GM12878 (cell line): ENCODE data around the gene TMED1. TPM values are rescaled to one million over a fixed set of nuclear protein-coding genes. Genes with fewer than 3 reads are reported as not detected.

ENCODE experiments used
- ATAC-seq: fragments of 200-7000 bp; cut with Tn5 transposase; 3 replicates; pipeline ENCODE4 v1.9.1; 2020; ENCODE audit warnings: mild to moderate bottlenecking, moderate library complexity
- BruUV-seq: library from RNA; stranded (reverse); fragments of 400-500 nt; replicated peaks from 2 replicates; lab custom pipeline; 2021; lab: Mats Ljungman, UMichigan
- CTCF ChIA-PET: fragments of 300-600 bp; sonication (Branson Sonifier 250); formaldehyde crosslinking; extraction: SDS; loops from one replicate; lab custom pipeline; 2021; ENCODE audit warnings: inconsistent platforms; lab: Yijun Ruan, JAX
- POLR2A ChIA-PET: fragments of 350-600 bp; formaldehyde crosslinking; extraction: SDS; loops from one replicate; lab custom pipeline; 2021; ENCODE audit warnings: inconsistent platforms; lab: Charles Lee
- RAD21 ChIA-PET: fragments of 300-600 bp; sonication (Branson Sonifier 250); formaldehyde crosslinking; loops from one replicate; lab custom pipeline; 2023; ENCODE audit warnings: antibody characterized with exemption; ENCODE audit not compliant: unreplicated experiment; lab: Charles Lee
- SMC1A ChIA-PET: fragments of 300-600 bp; sonication (Branson Sonifier 250); formaldehyde crosslinking; loops from one replicate; lab custom pipeline; 2023; ENCODE audit not compliant: unreplicated experiment, uncharacterized antibody; lab: Charles Lee
- DNase-seq: peaks from one replicate; pipeline ENCODE4 v3.0.0-alpha.2; 2011; ENCODE audit warnings: low read depth, low spot score
- FAIRE-seq: peaks from 3 replicates; lab custom pipeline; 2011; peaks lifted over from hg19 to GRCh38; lab: Jason Lieb, UNC
- H2AFZ ChIP-seq: 2 replicates; pipeline ENCODE4 v1.6.0; 2011; ENCODE audit warnings: low read depth, low read length, control low read depth; ENCODE audit not compliant: control insufficient read depth
- H3K27ac ChIP-seq: 2 replicates; pipeline ENCODE4 v1.5.1; 2011; ENCODE audit warnings: control low read depth; ENCODE audit not compliant: control insufficient read depth, insufficient read depth
- H3K27me3 ChIP-seq, 2 experiments: replicated peaks in 1 of 2; 2 replicates each; pipeline versions ENCODE4 v1.6.0 to v1.6.1; 2011; ENCODE audit warnings: low read length in 1 of 2; ENCODE audit not compliant: control insufficient read depth in 2 of 2, insufficient read depth in 2 of 2
- H3K36me3 ChIP-seq, 2 experiments: 2 replicates each; pipeline ENCODE4 v1.5.1; 2011; ENCODE audit warnings: low read length in 1 of 2; ENCODE audit not compliant: control insufficient read depth in 2 of 2, insufficient read depth in 2 of 2
- H3K4me1 ChIP-seq: 2 replicates; pipeline ENCODE4 v1.6.1; 2011; ENCODE audit warnings: mild to moderate bottlenecking, low read length, moderate library complexity, mixed read lengths; ENCODE audit not compliant: control insufficient read depth, insufficient read depth
- H3K4me2 ChIP-seq: 2 replicates; pipeline ENCODE4 v1.6.0; 2011; ENCODE audit warnings: control low read depth; ENCODE audit not compliant: control insufficient read depth, insufficient read depth
- H3K4me3 ChIP-seq: fragments of 200-600 bp; sonication (generic); 2 replicates; pipeline ENCODE4 v1.5.1; 2016
- H3K79me2 ChIP-seq: 2 replicates; pipeline ENCODE4 v1.6.0; 2011; ENCODE audit warnings: low read length; ENCODE audit not compliant: control insufficient read depth, insufficient read depth
- H3K9ac ChIP-seq: 2 replicates; pipeline ENCODE4 v1.8.0; 2011; ENCODE audit warnings: low read length, control low read depth, mixed read lengths; ENCODE audit not compliant: control insufficient read depth, insufficient read depth
- H3K9me3 ChIP-seq: replicated peaks from 3 replicates; pipeline ENCODE4 v1.5.1; 2011; ENCODE audit warnings: mild to moderate bottlenecking, low read length; ENCODE audit not compliant: control insufficient read depth, insufficient read depth
- H4K20me1 ChIP-seq: 2 replicates; pipeline ENCODE4 v1.6.0; 2011; ENCODE audit not compliant: control insufficient read depth, insufficient read depth
- CBX3 ChIP-seq: fragments of 200-600 bp; sonication (generic); IDR thresholded peaks from 2 replicates; pipeline ENCODE4 v1.6.1; 2016; ENCODE audit warnings: low read depth, borderline replicate concordance
- GATAD2B ChIP-seq: fragments of 450-650 bp; conservative IDR thresholded peaks from 2 replicates; pipeline ENCODE4 v1.6.1; 2017; ENCODE audit warnings: low read depth, mild to moderate bottlenecking, moderate library complexity
- MYB ChIP-seq: fragments of 150-350 bp; IDR thresholded peaks from 2 replicates; pipeline ENCODE4 v1.6.1; 2014; ENCODE audit warnings: mild to moderate bottlenecking, low read depth, low read length, borderline replicate concordance
- TCF7 ChIP-seq: IDR thresholded peaks from 2 replicates; pipeline ENCODE4 v1.6.1; 2014; ENCODE audit warnings: antibody characterized with exemption, borderline replicate concordance
- WGBS: methylation state at CpG from one replicate; pipeline ENCODE4 v1.1.6; 2016; ENCODE audit warnings: low lambda C conversion rate; ENCODE audit not compliant: insufficient replicate concordance, insufficient coverage; ENCODE audit errors: missing lambda C conversion rate; 5-methylcytosine and 5-hydroxymethylcytosine counted together
- in situ Hi-C: fragments of 300-500 bp; cut with MboI; formaldehyde crosslinking; loops from 9 replicates; pipeline ENCODE4 v1.14.3; 2018; ENCODE audit warnings: mixed read lengths
- intact Hi-C: fragments of 100-400 bp; cut with micrococcal nuclease; formaldehyde crosslinking; loops from one replicate; pipeline ENCODE4 v1.14.2; 2022; ENCODE audit not compliant: unreplicated experiment
- microRNA-seq: library from miRNA; unstranded; fragments of <30 nt; microRNA quantifications from one replicate; pipeline ENCODE4, GENCODE V29; 2018
- polyA plus RNA-seq, 11 experiments: library from polyadenylated mRNA; depleted of rRNA in 4 of 11; unstranded in 6 of 11; stranded (reverse) in 5 of 11; fragments of >200 nt; fragmentation: Nextera tagmentation in 4 of 11; fragmentation: Illumina TruSeq in 1 of 11; extraction: Ambion mirVana in 4 of 11; extraction: Trizol in 1 of 11; gene quantifications; 1 replicate in 1 of 11; 2 replicates in 10 of 11; pipeline versions ENCODE4 v1.2.1 to v1.2.3, GENCODE V29; 2011 to 2016; ENCODE audit warnings: inconsistent platforms in 2 of 11, missing spikeins in 2 of 11, low read depth in 1 of 11
- small RNA-seq: library from RNA; depleted of rRNA; stranded (forward); fragments of <200 nt; gene quantifications from one replicate; pipeline ENCODE3, GENCODE V24; 2014
- total RNA-seq, 4 experiments: library from RNA; depleted of rRNA in 3 of 4; stranded (reverse); fragments of >200 nt in 3 of 4; fragmentation: Illumina TruSeq in 1 of 4; extraction: Trizol in 1 of 4; gene quantifications; 2 replicates each; pipeline versions ENCODE4 v1.2.1 to v1.2.3, GENCODE V29; 2013 to 2021
- TF ChIP-seq, protein P1 (sequence below): IDR thresholded peaks from 2 replicates; pipeline ENCODE4 v1.6.1; 2011; ENCODE audit warnings: borderline replicate concordance, low read depth, mild to moderate bottlenecking, moderate library complexity, low read length; ENCODE audit not compliant: insufficient read depth, poor library complexity, severe bottlenecking
- TF ChIP-seq, protein P2 (sequence below): fragments of 450-650 bp; IDR thresholded peaks from 2 replicates; pipeline ENCODE4 v1.6.1; 2016; ENCODE audit warnings: mild to moderate bottlenecking

Gene TMED1
- total and polyA plus RNA-seq, 10 of the 15 experiments (the other 5 are each of a cell fraction or from before 2014, with no cell fraction given) = 0.60 to 23.1 (median 12.3) TPM

- RAD21 ChIA-PET = no interaction called here
- in situ Hi-C loops (no loop called here), intact Hi-C loops (no loop called here)
- FAIRE-seq (no peak), DNase-seq (no peak), ATAC-seq (no peak)
- no peak overlapping the region for H3K27ac ChIP-seq
- no peaks in the 10 kb centered on the region for H3K4me1 ChIP-seq
- H3K9me3 ChIP-seq = no peaks in the 10 kb centered on the region
- H3K79me2 ChIP-seq = no peaks in the 10 kb centered on the region
- no peak overlapping the region for H3K4me3 ChIP-seq
- TF ChIP-seq, protein P1, sequence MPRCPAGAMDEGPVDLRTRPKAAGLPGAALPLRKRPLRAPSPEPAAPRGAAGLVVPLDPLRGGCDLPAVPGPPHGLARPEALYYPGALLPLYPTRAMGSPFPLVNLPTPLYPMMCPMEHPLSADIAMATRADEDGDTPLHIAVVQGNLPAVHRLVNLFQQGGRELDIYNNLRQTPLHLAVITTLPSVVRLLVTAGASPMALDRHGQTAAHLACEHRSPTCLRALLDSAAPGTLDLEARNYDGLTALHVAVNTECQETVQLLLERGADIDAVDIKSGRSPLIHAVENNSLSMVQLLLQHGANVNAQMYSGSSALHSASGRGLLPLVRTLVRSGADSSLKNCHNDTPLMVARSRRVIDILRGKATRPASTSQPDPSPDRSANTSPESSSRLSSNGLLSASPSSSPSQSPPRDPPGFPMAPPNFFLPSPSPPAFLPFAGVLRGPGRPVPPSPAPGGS = no peak
- TF ChIP-seq MYB = no peak
- TF ChIP-seq CBX3 = no peak
- no peak for TF ChIP-seq GATAD2B
- TF ChIP-seq TCF7 = no peak
- TF ChIP-seq, protein P2, sequence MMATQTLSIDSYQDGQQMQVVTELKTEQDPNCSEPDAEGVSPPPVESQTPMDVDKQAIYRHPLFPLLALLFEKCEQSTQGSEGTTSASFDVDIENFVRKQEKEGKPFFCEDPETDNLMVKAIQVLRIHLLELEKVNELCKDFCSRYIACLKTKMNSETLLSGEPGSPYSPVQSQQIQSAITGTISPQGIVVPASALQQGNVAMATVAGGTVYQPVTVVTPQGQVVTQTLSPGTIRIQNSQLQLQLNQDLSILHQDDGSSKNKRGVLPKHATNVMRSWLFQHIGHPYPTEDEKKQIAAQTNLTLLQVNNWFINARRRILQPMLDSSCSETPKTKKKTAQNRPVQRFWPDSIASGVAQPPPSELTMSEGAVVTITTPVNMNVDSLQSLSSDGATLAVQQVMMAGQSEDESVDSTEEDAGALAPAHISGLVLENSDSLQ = no peak
- SMC1A ChIA-PET = no interaction called here
- no peak overlapping the region for H3K9ac ChIP-seq
- CTCF ChIA-PET = interaction anchor here (1.1 kb wide), 1 partner anchor 83 kb away, joined by 3 read pairs; no protein-coding TSS in a partner anchor
- H4K20me1 ChIP-seq = no peaks in the 10 kb centered on the region
- H3K36me3 ChIP-seq = peaks cover 31 to 39% of the 10 kb centered on the region in 2 experiments
- WGBS = 95% methylated on average over 13 of the region's 13 CpGs
- no peaks in the 10 kb centered on the region for H3K27me3 ChIP-seq
- BruUV-seq = no TSS peak
- POLR2A ChIA-PET = no interaction called here
- H3K4me2 ChIP-seq = no peak overlapping the region
- H2AFZ ChIP-seq = no peak overlapping the region
Observed at GRCh38 chr19:10782795-10783194, 53.2 kb downstream of the TMED1 start.

Small RNAs within 50 kb of the gene (microRNA-seq; reads per million reads assigned to microRNA genes)
- not detected for gene MIR199A1
- 1.1 reads per million for gene MIR6793

Small RNAs within 50 kb of the gene (small RNA-seq; reads per million reads assigned to genes)
- gene MIR199A1 = not detected
- not detected for gene MIR6793

Other genes with a start within 250 kb of the TMED1 start
Only the 7 nearest of the 10 such genes appear.
- 40.7 and 44.3 TPM in 2 replicates for gene QTRT1, start 134.8 kb downstream of the TMED1 start, total RNA-seq (2014; rRNA removed)
- 18.1 and 19.9 TPM in 2 replicates for gene QTRT1, start 134.8 kb downstream of the TMED1 start, total RNA-seq (2014; rRNA removed; fragmentation: Illumina TruSeq; extraction: Trizol)
- gene QTRT1, start 134.8 kb downstream of the TMED1 start, total RNA-seq (2021) = 55.0 and 59.3 TPM in 2 replicates
- gene QTRT1, start 134.8 kb downstream of the TMED1 start, polyA plus RNA-seq (2011; rRNA removed) = 10.7 and 33.9 TPM in 2 replicates
- 4.0 and 14.2 TPM in 2 replicates for gene QTRT1, start 134.8 kb downstream of the TMED1 start, polyA plus RNA-seq (2014; fragmentation: Illumina TruSeq; extraction: Trizol)
- 1 to 10 TPM in 1 of 2 experiments, under 1 TPM in 1; 0.89 to 8.6 TPM for gene QTRT1, start 134.8 kb downstream of the TMED1 start, polyA plus RNA-seq (2014; fragmentation: Nextera tagmentation; extraction: Ambion mirVana)
- 66.0 and 71.2 TPM in 2 replicates for gene QTRT1, start 134.8 kb downstream of the TMED1 start, polyA plus RNA-seq (2014; rRNA removed)
- gene QTRT1, start 134.8 kb downstream of the TMED1 start, polyA plus RNA-seq (2016; fragmentation: Nextera tagmentation; extraction: Ambion mirVana) = 10 to 100 TPM; 73.7 to 78.9 TPM
- gene DNM2, start 118.1 kb downstream of the TMED1 start, total RNA-seq (2014; rRNA removed) = 56.8 and 68.7 TPM in 2 replicates
- 53.0 and 58.9 TPM in 2 replicates for gene DNM2, start 118.1 kb downstream of the TMED1 start, total RNA-seq (2014; rRNA removed; fragmentation: Illumina TruSeq; extraction: Trizol)
- gene DNM2, start 118.1 kb downstream of the TMED1 start, total RNA-seq (2021) = 128 and 146 TPM in 2 replicates
- 22.8 and 47.4 TPM in 2 replicates for gene DNM2, start 118.1 kb downstream of the TMED1 start, polyA plus RNA-seq (2011; rRNA removed)
- gene DNM2, start 118.1 kb downstream of the TMED1 start, polyA plus RNA-seq (2014; fragmentation: Illumina TruSeq; extraction: Trizol) = 54.5 and 69.2 TPM in 2 replicates
- 1 to 10 TPM; 1.2 to 3.4 TPM for gene DNM2, start 118.1 kb downstream of the TMED1 start, polyA plus RNA-seq (2014; fragmentation: Nextera tagmentation; extraction: Ambion mirVana)
- gene DNM2, start 118.1 kb downstream of the TMED1 start, polyA plus RNA-seq (2014; rRNA removed) = 93.1 and 113 TPM in 2 replicates
- 100 to 1,000 TPM in 1 of 2 experiments, 10 to 100 TPM in 1; 98.3 to 100 TPM for gene DNM2, start 118.1 kb downstream of the TMED1 start, polyA plus RNA-seq (2016; fragmentation: Nextera tagmentation; extraction: Ambion mirVana)
- gene C19orf38, start 12.2 kb upstream of the TMED1 start, total RNA-seq (2014; rRNA removed) = 6.5 and 6.9 TPM in 2 replicates
- gene C19orf38, start 12.2 kb upstream of the TMED1 start, total RNA-seq (2014; rRNA removed; fragmentation: Illumina TruSeq; extraction: Trizol) = 7.5 and 7.6 TPM in 2 replicates
- gene C19orf38, start 12.2 kb upstream of the TMED1 start, total RNA-seq (2021) = 5.3 and 6.5 TPM in 2 replicates
- gene C19orf38, start 12.2 kb upstream of the TMED1 start, polyA plus RNA-seq (2011; rRNA removed) = 1.8 and 3.0 TPM in 2 replicates
- 2.4 and 6.0 TPM in 2 replicates for gene C19orf38, start 12.2 kb upstream of the TMED1 start, polyA plus RNA-seq (2014; fragmentation: Illumina TruSeq; extraction: Trizol)
- 1 to 10 TPM; 2.6 to 4.8 TPM for gene C19orf38, start 12.2 kb upstream of the TMED1 start, polyA plus RNA-seq (2014; fragmentation: Nextera tagmentation; extraction: Ambion mirVana)
- 6.3 and 6.7 TPM in 2 replicates for gene C19orf38, start 12.2 kb upstream of the TMED1 start, polyA plus RNA-seq (2014; rRNA removed)
- gene C19orf38, start 12.2 kb upstream of the TMED1 start, polyA plus RNA-seq (2016; fragmentation: Nextera tagmentation; extraction: Ambion mirVana) = 1 to 10 TPM; 4.2 to 4.8 TPM
- 44.0 and 56.8 TPM in 2 replicates for gene CARM1, start 35.3 kb upstream of the TMED1 start, total RNA-seq (2014; rRNA removed)
- gene CARM1, start 35.3 kb upstream of the TMED1 start, total RNA-seq (2014; rRNA removed; fragmentation: Illumina TruSeq; extraction: Trizol) = 26.8 and 30.9 TPM in 2 replicates
- gene CARM1, start 35.3 kb upstream of the TMED1 start, total RNA-seq (2021) = 115 and 116 TPM in 2 replicates
- gene CARM1, start 35.3 kb upstream of the TMED1 start, polyA plus RNA-seq (2011; rRNA removed) = 17.7 and 48.6 TPM in 2 replicates
- gene CARM1, start 35.3 kb upstream of the TMED1 start, polyA plus RNA-seq (2014; fragmentation: Illumina TruSeq; extraction: Trizol) = 33.0 and 63.5 TPM in 2 replicates
- gene CARM1, start 35.3 kb upstream of the TMED1 start, polyA plus RNA-seq (2014; fragmentation: Nextera tagmentation; extraction: Ambion mirVana) = under 1 TPM; 0.45 to 0.49 TPM
- 95.6 and 113 TPM in 2 replicates for gene CARM1, start 35.3 kb upstream of the TMED1 start, polyA plus RNA-seq (2014; rRNA removed)
- gene CARM1, start 35.3 kb upstream of the TMED1 start, polyA plus RNA-seq (2016; fragmentation: Nextera tagmentation; extraction: Ambion mirVana) = 10 to 100 TPM; 10.1 to 12.0 TPM
- 33.4 and 36.4 TPM in 2 replicates for gene YIPF2, start 92.4 kb upstream of the TMED1 start, total RNA-seq (2014; rRNA removed)
- gene YIPF2, start 92.4 kb upstream of the TMED1 start, total RNA-seq (2014; rRNA removed; fragmentation: Illumina TruSeq; extraction: Trizol) = 10.6 and 14.9 TPM in 2 replicates
- gene YIPF2, start 92.4 kb upstream of the TMED1 start, total RNA-seq (2021) = 26.5 and 28.4 TPM in 2 replicates
- 10.0 and 17.2 TPM in 2 replicates for gene YIPF2, start 92.4 kb upstream of the TMED1 start, polyA plus RNA-seq (2011; rRNA removed)
- gene YIPF2, start 92.4 kb upstream of the TMED1 start, polyA plus RNA-seq (2014; fragmentation: Illumina TruSeq; extraction: Trizol) = 1.8 and 8.1 TPM in 2 replicates
- 1 to 10 TPM in 1 of 2 experiments, under 1 TPM in 1; 0.92 to 3.9 TPM for gene YIPF2, start 92.4 kb upstream of the TMED1 start, polyA plus RNA-seq (2014; fragmentation: Nextera tagmentation; extraction: Ambion mirVana)
- 31.7 and 38.9 TPM in 2 replicates for gene YIPF2, start 92.4 kb upstream of the TMED1 start, polyA plus RNA-seq (2014; rRNA removed)
- gene YIPF2, start 92.4 kb upstream of the TMED1 start, polyA plus RNA-seq (2016; fragmentation: Nextera tagmentation; extraction: Ambion mirVana) = 10 to 100 TPM; 18.1 to 19.6 TPM
- 25.1 and 25.8 TPM in 2 replicates for gene TIMM29, start 92.6 kb upstream of the TMED1 start, total RNA-seq (2014; rRNA removed)
- gene TIMM29, start 92.6 kb upstream of the TMED1 start, total RNA-seq (2014; rRNA removed; fragmentation: Illumina TruSeq; extraction: Trizol) = 11.0 TPM in 2 replicates
- 20.9 and 22.7 TPM in 2 replicates for gene TIMM29, start 92.6 kb upstream of the TMED1 start, total RNA-seq (2021)
- 9.6 and 10.2 TPM in 2 replicates for gene TIMM29, start 92.6 kb upstream of the TMED1 start, polyA plus RNA-seq (2011; rRNA removed)
- 6.2 and 8.2 TPM in 2 replicates for gene TIMM29, start 92.6 kb upstream of the TMED1 start, polyA plus RNA-seq (2014; fragmentation: Illumina TruSeq; extraction: Trizol)
- 1 to 10 TPM; 2.4 to 6.5 TPM for gene TIMM29, start 92.6 kb upstream of the TMED1 start, polyA plus RNA-seq (2014; fragmentation: Nextera tagmentation; extraction: Ambion mirVana)
- 15.9 and 17.6 TPM in 2 replicates for gene TIMM29, start 92.6 kb upstream of the TMED1 start, polyA plus RNA-seq (2014; rRNA removed)
- 10 to 100 TPM; 27.4 to 27.9 TPM for gene TIMM29, start 92.6 kb upstream of the TMED1 start, polyA plus RNA-seq (2016; fragmentation: Nextera tagmentation; extraction: Ambion mirVana)
- gene SMARCA4, start 124.8 kb upstream of the TMED1 start, total RNA-seq (2014; rRNA removed) = 82.0 and 85.3 TPM in 2 replicates
- gene SMARCA4, start 124.8 kb upstream of the TMED1 start, total RNA-seq (2014; rRNA removed; fragmentation: Illumina TruSeq; extraction: Trizol) = 39.2 and 44.7 TPM in 2 replicates
- 153 and 175 TPM in 2 replicates for gene SMARCA4, start 124.8 kb upstream of the TMED1 start, total RNA-seq (2021)
- 25.2 and 32.1 TPM in 2 replicates for gene SMARCA4, start 124.8 kb upstream of the TMED1 start, polyA plus RNA-seq (2011; rRNA removed)
- 34.9 and 63.5 TPM in 2 replicates for gene SMARCA4, start 124.8 kb upstream of the TMED1 start, polyA plus RNA-seq (2014; fragmentation: Illumina TruSeq; extraction: Trizol)
- gene SMARCA4, start 124.8 kb upstream of the TMED1 start, polyA plus RNA-seq (2014; fragmentation: Nextera tagmentation; extraction: Ambion mirVana) = 10 to 100 TPM; 22.4 to 43.8 TPM
- gene SMARCA4, start 124.8 kb upstream of the TMED1 start, polyA plus RNA-seq (2014; rRNA removed) = 51.2 and 76.8 TPM in 2 replicates
- gene SMARCA4, start 124.8 kb upstream of the TMED1 start, polyA plus RNA-seq (2016; fragmentation: Nextera tagmentation; extraction: Ambion mirVana) = 100 to 1,000 TPM in 1 of 2 experiments, 10 to 100 TPM in 1; 88.6 to 102 TPM